Gastroesophageal sphincter (tissue), 3 donors: Measurements from ENCODE around the gene CCDC88A.

Experiments
- EP300 ChIP-seq: sonication (generic); formaldehyde crosslinking; IDR thresholded peaks from one replicate; pipeline ENCODE4 v1.6.1; 2017; ENCODE audit warnings: antibody characterized with exemption, mild to moderate bottlenecking
- POLR2A ChIP-seq, 2 donors: fragments of 450-650 bp; IDR thresholded peaks; one replicate each; pipeline ENCODE4 v1.6.1; 2017; ENCODE audit warnings: antibody characterized with exemption in 2 of 2, mild to moderate bottlenecking in 2 of 2, moderate library complexity in 1 of 2
- POLR2AphosphoS5 ChIP-seq: sonication (generic); formaldehyde crosslinking; IDR thresholded peaks from one replicate; pipeline ENCODE4 v1.6.1; 2017; ENCODE audit warnings: antibody characterized with exemption
- TF ChIP-seq, protein P1 (sequence below), 4 experiments: fragments of 200-600 bp in 2 of 4; fragments of 450-650 bp in 2 of 4; sonication (generic) in 1 of 4; IDR thresholded peaks; one replicate each; pipeline ENCODE4 v1.5.1; 2017 to 2019; ENCODE audit warnings: antibody characterized with exemption in 4 of 4, mild to moderate bottlenecking in 2 of 4, moderate library complexity in 2 of 4

DNA sequence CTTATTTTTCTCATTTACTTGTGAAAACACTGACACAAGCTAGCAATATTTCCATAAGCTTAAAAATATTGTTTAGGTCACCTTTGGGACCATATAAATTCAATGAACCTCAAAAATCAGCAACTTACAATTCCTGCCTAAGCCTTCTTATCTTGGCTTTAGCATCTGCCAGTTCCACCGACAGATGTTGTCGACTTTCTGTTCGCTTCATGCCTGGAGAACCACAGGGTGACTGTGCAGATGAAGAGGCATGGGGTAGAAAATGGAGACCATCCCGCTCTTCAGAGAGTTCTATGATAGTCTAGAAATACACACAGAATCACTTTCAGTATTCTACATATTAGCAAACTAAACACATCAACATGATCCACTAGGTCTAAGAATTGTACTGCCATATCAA lies 64.2 kb downstream of the CCDC88A start:
- TF ChIP-seq POLR2A (IDR thresholded peaks at IDR 0.05): no peak
- TF ChIP-seq, protein P1, sequence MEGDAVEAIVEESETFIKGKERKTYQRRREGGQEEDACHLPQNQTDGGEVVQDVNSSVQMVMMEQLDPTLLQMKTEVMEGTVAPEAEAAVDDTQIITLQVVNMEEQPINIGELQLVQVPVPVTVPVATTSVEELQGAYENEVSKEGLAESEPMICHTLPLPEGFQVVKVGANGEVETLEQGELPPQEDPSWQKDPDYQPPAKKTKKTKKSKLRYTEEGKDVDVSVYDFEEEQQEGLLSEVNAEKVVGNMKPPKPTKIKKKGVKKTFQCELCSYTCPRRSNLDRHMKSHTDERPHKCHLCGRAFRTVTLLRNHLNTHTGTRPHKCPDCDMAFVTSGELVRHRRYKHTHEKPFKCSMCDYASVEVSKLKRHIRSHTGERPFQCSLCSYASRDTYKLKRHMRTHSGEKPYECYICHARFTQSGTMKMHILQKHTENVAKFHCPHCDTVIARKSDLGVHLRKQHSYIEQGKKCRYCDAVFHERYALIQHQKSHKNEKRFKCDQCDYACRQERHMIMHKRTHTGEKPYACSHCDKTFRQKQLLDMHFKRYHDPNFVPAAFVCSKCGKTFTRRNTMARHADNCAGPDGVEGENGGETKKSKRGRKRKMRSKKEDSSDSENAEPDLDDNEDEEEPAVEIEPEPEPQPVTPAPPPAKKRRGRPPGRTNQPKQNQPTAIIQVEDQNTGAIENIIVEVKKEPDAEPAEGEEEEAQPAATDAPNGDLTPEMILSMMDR (IDR thresholded peaks at IDR 0.05): no peak
- TF ChIP-seq EP300: no peak
- TF ChIP-seq POLR2AphosphoS5: no peak
